HL-60 (cell line): ENCODE measurements around the gene FAM162A.

Experiments
- CTCF ChIP-seq: IDR thresholded peaks from one replicate; pipeline ENCODE4 v1.5.1; 2011; ENCODE audit warnings: low read length, control low read depth, inconsistent platforms; ENCODE audit not compliant: insufficient read depth
- GABPA ChIP-seq: IDR thresholded peaks from 2 replicates; pipeline ENCODE4 v1.6.1; 2012; ENCODE audit warnings: low read depth
- POLR2AphosphoS5 ChIP-seq: IDR thresholded peaks from 2 replicates; pipeline ENCODE4 v1.6.1; 2012; ENCODE audit warnings: low read depth
- REST ChIP-seq: IDR thresholded peaks from 2 replicates; pipeline ENCODE4 v1.6.1; 2012; ENCODE audit warnings: low read depth; ENCODE audit not compliant: insufficient replicate concordance

- TF ChIP-seq CTCF (no peak), REST (no peak), GABPA (no peak), POLR2AphosphoS5 (no peak)
Measured at GRCh38 chr3:122405015-122405414, 21.0 kb downstream of the FAM162A start.
